ENCODE data around the gene KIFC1.
"Not testable (repeated sequence)": the region's sequence is repeated elsewhere in the genome, so short reads cannot be mapped to it uniquely, and the experiment has no call there.

- TF ChIP-seq EZH2 (IDR thresholded peaks at IDR 0.05; ENCODE audit: borderline replicate concordance, low read length): not testable (repeated sequence)
- TF ChIP-seq, protein P1, sequence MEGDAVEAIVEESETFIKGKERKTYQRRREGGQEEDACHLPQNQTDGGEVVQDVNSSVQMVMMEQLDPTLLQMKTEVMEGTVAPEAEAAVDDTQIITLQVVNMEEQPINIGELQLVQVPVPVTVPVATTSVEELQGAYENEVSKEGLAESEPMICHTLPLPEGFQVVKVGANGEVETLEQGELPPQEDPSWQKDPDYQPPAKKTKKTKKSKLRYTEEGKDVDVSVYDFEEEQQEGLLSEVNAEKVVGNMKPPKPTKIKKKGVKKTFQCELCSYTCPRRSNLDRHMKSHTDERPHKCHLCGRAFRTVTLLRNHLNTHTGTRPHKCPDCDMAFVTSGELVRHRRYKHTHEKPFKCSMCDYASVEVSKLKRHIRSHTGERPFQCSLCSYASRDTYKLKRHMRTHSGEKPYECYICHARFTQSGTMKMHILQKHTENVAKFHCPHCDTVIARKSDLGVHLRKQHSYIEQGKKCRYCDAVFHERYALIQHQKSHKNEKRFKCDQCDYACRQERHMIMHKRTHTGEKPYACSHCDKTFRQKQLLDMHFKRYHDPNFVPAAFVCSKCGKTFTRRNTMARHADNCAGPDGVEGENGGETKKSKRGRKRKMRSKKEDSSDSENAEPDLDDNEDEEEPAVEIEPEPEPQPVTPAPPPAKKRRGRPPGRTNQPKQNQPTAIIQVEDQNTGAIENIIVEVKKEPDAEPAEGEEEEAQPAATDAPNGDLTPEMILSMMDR (IDR thresholded peaks at IDR 0.05; ENCODE audit: low read length): not testable (repeated sequence)
Observed at GRCh38 chr6:33343606-33343952, 48.0 kb upstream of the KIFC1 start.
